HPDE6-E6E7 (cell line): ENCODE results near the gene BACH2.
A peak's percentile ranks its signal among the peaks of the same experiment; 100 is the strongest.
"Not testable (repeated sequence)": the region's sequence is repeated elsewhere in the genome, so short reads cannot be mapped to it uniquely, and the experiment has no call there.

Experiments used
- DNase-seq: peaks from one replicate; pipeline ENCODE4 v3.0.0; 2011; ENCODE audit warnings: missing footprints; ENCODE audit errors: extremely low spot score

Gene BACH2

GRCh38 chr6:90066697-90067096 is 229.9 kb downstream of the BACH2 start:
- DNase-seq: no peak

DNA sequence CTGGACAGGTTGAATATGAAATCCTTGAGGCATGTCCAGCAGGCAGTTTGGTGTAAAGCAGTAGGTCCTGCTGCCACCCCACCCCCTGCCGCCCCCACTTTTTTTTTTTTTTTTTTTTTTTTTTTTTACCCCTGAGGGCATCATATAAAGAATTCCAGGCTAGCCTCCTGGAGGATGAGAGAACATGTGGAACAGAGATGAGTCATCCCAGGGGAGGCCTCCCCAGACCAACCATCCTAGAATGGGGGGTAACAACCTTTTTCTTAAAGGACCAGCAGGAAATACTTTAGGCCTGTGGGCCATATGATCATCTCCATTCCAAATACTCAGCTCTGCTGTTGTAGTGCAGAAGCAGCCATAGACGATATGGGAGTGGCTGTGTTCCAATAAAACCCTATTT is 231.5 kb downstream of the BACH2 start:
- no peak for DNase-seq

- peak; percentile 14 for DNase-seq
Measured at GRCh38 chr6:90062667-90063066, 234.0 kb downstream of the BACH2 start.

GRCh38 chr6:90062051-90062450 is 234.6 kb downstream of the BACH2 start:
- no peak for DNase-seq

GRCh38 chr6:90059178-90059577 is 237.5 kb downstream of the BACH2 start:
- not testable (repeated sequence) for DNase-seq

- DNase-seq: not testable (repeated sequence)
Measured at GRCh38 chr6:90055924-90056323, 240.7 kb downstream of the BACH2 start.

GRCh38 chr6:90054193-90054592 is 242.4 kb downstream of the BACH2 start:
- DNase-seq: not testable (repeated sequence)

GRCh38 chr6:90053614-90054013 is 243.0 kb downstream of the BACH2 start:
- no peak for DNase-seq

DNA sequence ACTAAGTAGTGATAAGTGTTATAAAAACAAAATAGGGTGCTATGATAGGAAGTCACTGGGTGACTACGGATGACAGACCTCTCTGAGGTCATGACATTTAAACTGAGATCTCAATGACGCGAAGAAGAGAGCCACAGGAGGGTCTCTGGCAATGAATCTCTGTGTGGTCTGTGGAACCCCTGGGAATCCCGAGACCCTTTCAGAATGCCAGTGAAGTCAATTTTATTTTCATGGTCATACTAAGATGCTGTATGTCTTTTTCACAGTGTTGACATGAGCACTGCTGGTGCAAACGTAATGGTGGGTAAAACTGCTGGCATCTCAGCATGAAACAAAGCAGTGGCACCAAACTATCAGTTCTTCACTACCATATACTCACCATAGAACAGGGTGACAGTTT is 247.3 kb downstream of the BACH2 start:
- no peak for DNase-seq

- DNase-seq: no peak
Measured at GRCh38 chr6:90048206-90048967, 248.3 kb downstream of the BACH2 start.

GRCh38 chr6:90045535-90045934 is 251.1 kb downstream of the BACH2 start:
- DNase-seq: no peak

- no peak for DNase-seq
Measured at GRCh38 chr6:90044833-90045381, 251.7 kb downstream of the BACH2 start.

GRCh38 chr6:90044182-90044832 is 252.3 kb downstream of the BACH2 start:
- no peak for DNase-seq

DNA sequence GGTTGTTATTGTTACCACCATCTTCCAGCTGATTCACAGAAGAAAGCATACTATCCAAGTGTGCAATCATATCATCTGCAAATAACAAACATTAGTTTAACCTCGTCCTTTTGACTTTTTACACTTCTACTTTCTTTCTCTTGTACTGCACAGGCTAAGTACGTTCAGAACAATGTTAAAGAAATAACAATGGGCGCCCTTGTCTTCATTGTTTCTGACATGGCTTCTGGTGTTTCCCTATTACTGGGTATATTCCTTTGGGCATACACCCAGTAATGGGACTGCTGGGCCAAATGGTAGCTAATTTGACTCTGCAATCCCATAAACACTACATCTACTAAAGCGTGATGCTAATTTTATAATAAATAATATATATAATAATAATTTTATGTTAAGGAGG is 255.7 kb downstream of the BACH2 start:
- no peak for DNase-seq

GRCh38 chr6:90039911-90040310 is 256.7 kb downstream of the BACH2 start:
- DNase-seq: no peak

DNA sequence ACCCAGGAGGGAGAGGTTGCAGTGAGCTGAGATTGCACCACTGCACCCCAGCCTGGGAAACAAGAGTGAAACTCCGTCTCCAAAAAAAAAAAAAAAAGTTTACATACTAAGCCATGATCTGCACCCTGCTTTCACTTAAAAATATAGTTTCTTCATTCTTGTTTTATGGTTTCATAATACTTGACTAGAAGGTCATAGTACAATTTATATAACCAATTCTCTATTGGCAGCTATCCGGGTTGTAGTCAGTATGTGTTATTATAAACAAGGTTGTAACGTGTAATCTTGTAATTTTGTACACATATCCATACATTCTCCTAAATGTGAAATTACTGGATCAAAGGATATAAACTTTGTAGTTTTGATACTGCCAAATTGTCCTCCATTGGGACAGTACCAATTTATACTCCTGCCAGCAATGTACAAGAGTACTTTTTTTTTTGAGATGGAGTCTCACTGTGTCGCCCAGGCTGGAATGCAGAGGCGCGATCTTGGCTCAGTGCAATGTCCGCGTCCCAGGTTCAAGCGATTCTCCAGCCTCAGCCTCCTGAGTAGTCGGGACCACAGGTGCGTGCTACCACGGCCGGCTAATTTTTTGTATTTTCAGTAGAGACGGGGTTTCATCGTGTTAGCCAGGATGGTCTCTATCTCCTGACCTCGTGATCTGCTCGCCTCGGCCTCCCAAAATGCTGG is 257.5 kb downstream of the BACH2 start:
- no peak for DNase-seq

GRCh38 chr6:90036963-90037362 is 259.7 kb downstream of the BACH2 start:
- DNase-seq: no peak

DNA sequence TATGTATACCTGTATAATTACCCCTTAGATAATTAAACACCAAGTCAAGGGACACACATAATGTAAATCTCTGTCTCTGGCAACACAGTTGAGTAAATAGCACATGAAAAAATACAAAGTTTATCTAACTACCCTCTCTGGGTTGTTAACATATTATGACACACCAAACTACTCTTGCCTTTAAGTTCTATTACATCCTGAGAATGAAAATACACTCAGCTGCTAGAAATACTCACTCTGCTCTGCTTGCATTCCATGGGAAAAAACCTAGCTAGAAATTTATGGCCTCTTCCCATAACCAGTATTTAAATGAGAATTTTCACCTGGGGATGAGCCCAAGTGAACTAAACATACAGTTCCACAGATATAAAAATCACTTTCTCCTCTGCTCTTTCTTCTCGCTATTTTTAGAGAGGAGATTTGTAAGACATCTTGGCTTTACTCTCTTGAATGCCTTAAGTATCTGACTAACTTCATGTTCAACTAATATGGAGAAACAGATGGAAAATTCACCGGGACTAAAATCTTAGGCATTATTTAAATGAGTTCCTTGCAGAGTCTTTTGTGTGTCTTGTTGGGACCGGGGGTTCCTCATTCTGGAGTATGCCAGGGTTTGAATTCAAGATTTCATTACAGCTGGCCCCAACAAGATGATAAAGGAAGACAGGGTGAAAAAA is 261.5 kb downstream of the BACH2 start:
- no peak for DNase-seq

- no peak for DNase-seq
Measured at GRCh38 chr6:90033746-90034271, 262.8 kb downstream of the BACH2 start.

DNA sequence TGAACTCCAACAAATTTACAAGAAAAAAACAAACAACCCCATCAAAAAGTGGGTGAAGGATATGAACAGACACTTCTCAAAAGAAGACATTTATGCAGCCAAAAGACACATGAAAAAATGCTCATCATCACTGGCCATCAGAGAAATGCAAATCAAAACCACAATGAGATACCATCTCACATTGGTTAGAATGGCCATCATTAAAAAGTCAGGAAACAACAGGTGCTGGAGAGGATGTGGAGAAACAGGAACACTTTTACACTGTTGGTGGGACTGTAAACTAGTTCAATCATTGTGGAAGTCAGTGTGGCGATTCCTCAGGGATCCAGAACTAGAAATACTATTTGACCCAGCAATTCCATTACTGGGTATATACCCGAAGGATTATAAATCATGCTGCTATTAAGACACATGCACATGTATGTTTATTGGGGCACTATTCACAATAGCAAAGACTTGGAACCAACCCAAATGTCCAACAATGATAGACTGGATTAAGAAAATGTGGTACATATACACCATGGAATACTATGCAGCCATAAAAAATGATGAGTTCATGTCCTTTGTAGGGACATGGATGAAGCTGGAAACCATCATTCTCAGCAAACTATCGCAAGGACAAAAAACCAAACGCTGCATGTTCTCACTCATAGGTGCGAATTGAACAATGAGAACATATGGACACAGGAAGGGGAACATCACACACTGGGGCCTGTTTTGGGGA is 264.0 kb downstream of the BACH2 start:
- DNase-seq: not testable (repeated sequence)
